SK-N-SH (cell line): ENCODE data around the gene GRAMD1B. TPM values are rescaled to one million over a fixed set of nuclear protein-coding genes. Genes with fewer than 3 reads are reported as not detected.

Source experiments
- CTCF ChIA-PET: fragments of 300-600, 350-600 bp; formaldehyde crosslinking; extraction: SDS; loops from one replicate; lab custom pipeline; 2021; lab: Yijun Ruan, JAX
- POLR2A ChIA-PET: fragments of 350-600 bp; sonication (Branson Sonifier 250); formaldehyde crosslinking; extraction: SDS; loops from one replicate; lab custom pipeline; 2020; ENCODE audit warnings: antibody characterized with exemption, inconsistent platforms; lab: Yijun Ruan, JAX
- DNase-seq: peaks from one replicate; pipeline ENCODE4 v3.0.0; 2012
- H2AFZ ChIP-seq: fragments of 200-600 bp; sonication (generic); 2 replicates; pipeline ENCODE4 v1.8.1; 2016; ENCODE audit warnings: antibody characterized with exemption, mild to moderate bottlenecking, low read depth
- H3F3A ChIP-seq: fragments of 200-600 bp; sonication (generic); replicated peaks from 2 replicates; pipeline ENCODE3; 2016; ENCODE audit warnings: antibody characterized with exemption, mild to moderate bottlenecking; ENCODE audit not compliant: insufficient read depth
- H3K27ac ChIP-seq, 2 experiments: fragments of 200-500 bp in 1 of 2; fragments of 200-600 bp in 1 of 2; sonication (Bioruptor generic) in 1 of 2; sonication (generic), shearing (Covaris generic) in 1 of 2; 2 replicates each; pipeline versions ENCODE4 v1.5.1 to v1.6.1; 2014 to 2016; ENCODE audit warnings: low read depth in 2 of 2, inconsistent platforms in 1 of 2, low read length in 1 of 2, mild to moderate bottlenecking in 1 of 2, mixed read lengths in 1 of 2
- H3K27me3 ChIP-seq: fragments of 200-600 bp; sonication (generic), shearing (Covaris generic); 2 replicates; pipeline ENCODE4 v1.6.1; 2016; ENCODE audit warnings: mixed run types; ENCODE audit not compliant: insufficient read depth
- H3K36me3 ChIP-seq, 2 experiments: fragments of 200-500 bp in 1 of 2; fragments of 200-600 bp in 1 of 2; sonication (Bioruptor generic) in 1 of 2; sonication (generic) in 1 of 2; replicated peaks in 1 of 2; 2 replicates each; pipeline versions ENCODE3 to v1.5.1; 2014 to 2016; ENCODE audit warnings: low read length in 1 of 2, mild to moderate bottlenecking in 1 of 2; ENCODE audit not compliant: insufficient read depth in 2 of 2, control insufficient read depth in 1 of 2
- H3K4me1 ChIP-seq, 2 experiments: fragments of 200-500 bp in 1 of 2; fragments of 200-600 bp in 1 of 2; sonication (Bioruptor generic) in 1 of 2; sonication (generic), shearing (Covaris generic) in 1 of 2; 2 replicates each; pipeline versions ENCODE4 v1.5.1 to v1.6.1; 2014 to 2016; ENCODE audit warnings: low read depth in 1 of 2, low read length in 1 of 2, mixed run types in 1 of 2; ENCODE audit not compliant: insufficient read depth in 2 of 2, control insufficient read depth in 1 of 2
- H3K4me2 ChIP-seq: fragments of 200-600 bp; sonication (generic), shearing (Covaris generic); 2 replicates; pipeline ENCODE4 v1.6.1; 2017; ENCODE audit warnings: mixed run types
- H3K4me3 ChIP-seq, 2 experiments: fragments of 200-500 bp in 1 of 2; fragments of 200-600 bp in 1 of 2; sonication (Bioruptor generic) in 1 of 2; sonication (generic), shearing (Covaris generic) in 1 of 2; 2 replicates each; pipeline versions ENCODE4 v1.5.1 to v1.8.1; 2014 to 2016; ENCODE audit warnings: low read depth in 2 of 2, inconsistent platforms in 1 of 2, low read length in 1 of 2, mild to moderate bottlenecking in 1 of 2, mixed read lengths in 1 of 2, moderate library complexity in 1 of 2
- H3K79me2 ChIP-seq: fragments of 200-600 bp; sonication (generic); 2 replicates; pipeline ENCODE4 v1.8.1; 2017; ENCODE audit warnings: mild to moderate bottlenecking; ENCODE audit not compliant: insufficient read depth
- H3K9ac ChIP-seq: fragments of 200-600 bp; sonication (generic); 2 replicates; pipeline ENCODE4 v1.6.1; 2017; ENCODE audit warnings: mixed run types
- H3K9me2 ChIP-seq: fragments of 200-600 bp; sonication (generic); 2 replicates; pipeline ENCODE4 v1.6.1; 2017; ENCODE audit warnings: mixed run types
- H3K9me3 ChIP-seq: fragments of 200-600 bp; sonication (generic); 2 replicates; pipeline ENCODE4 v1.6.1; 2017; ENCODE audit warnings: mixed run types, mild to moderate bottlenecking, moderate library complexity
- H4K20me1 ChIP-seq: fragments of 200-600 bp; sonication (generic); 2 replicates; pipeline ENCODE4 v1.6.1; 2017; ENCODE audit warnings: mild to moderate bottlenecking, mixed run types; ENCODE audit not compliant: insufficient read depth
- FOSL2 ChIP-seq: IDR thresholded peaks from 2 replicates; pipeline ENCODE4 v1.4.0; 2012; ENCODE audit warnings: low read depth, mild to moderate bottlenecking, moderate library complexity, borderline replicate concordance
- FOXM1 ChIP-seq: IDR thresholded peaks from 2 replicates; pipeline ENCODE4 v1.4.0; 2012; ENCODE audit warnings: low read depth, mild to moderate bottlenecking
- JUND ChIP-seq: IDR thresholded peaks from 2 replicates; pipeline ENCODE4 v1.4.0; 2012
- MEF2A ChIP-seq: IDR thresholded peaks from 2 replicates; pipeline ENCODE4 v1.4.0; 2012; ENCODE audit warnings: low read depth, borderline replicate concordance
- MXI1 ChIP-seq: IDR thresholded peaks from 2 replicates; pipeline ENCODE4 v1.6.1; 2012; ENCODE audit warnings: mild to moderate bottlenecking, low read depth, low read length, improper control_type of control experiment
- NFIC ChIP-seq: IDR thresholded peaks from 2 replicates; pipeline ENCODE4 v1.4.0; 2012; ENCODE audit warnings: borderline replicate concordance
- RAD21 ChIP-seq: IDR thresholded peaks from 2 replicates; pipeline ENCODE4 v1.6.1; 2012; ENCODE audit warnings: mild to moderate bottlenecking, low read length
- RCOR1 ChIP-seq: fragments of 150-350 bp; IDR thresholded peaks from 2 replicates; pipeline ENCODE4 v1.6.1; 2017; ENCODE audit warnings: antibody characterized with exemption, low read length
- RXRA ChIP-seq: IDR thresholded peaks from 2 replicates; pipeline ENCODE4 v1.4.0; 2012; ENCODE audit warnings: low read depth, mild to moderate bottlenecking, borderline replicate concordance
- SIN3A ChIP-seq: IDR thresholded peaks from 2 replicates; pipeline ENCODE4 v1.6.1; 2012; ENCODE audit warnings: low read depth, mild to moderate bottlenecking, low read length, moderate library complexity, borderline replicate concordance
- TAF1 ChIP-seq: IDR thresholded peaks from 2 replicates; pipeline ENCODE4 v1.6.1; 2012; ENCODE audit warnings: low read depth, mild to moderate bottlenecking, low read length, moderate library complexity, borderline replicate concordance
- TCF12 ChIP-seq: IDR thresholded peaks from 2 replicates; pipeline ENCODE4 v1.4.0; 2012
- TEAD4 ChIP-seq: IDR thresholded peaks from 2 replicates; pipeline ENCODE4 v1.4.0; 2012; ENCODE audit warnings: mild to moderate bottlenecking, borderline replicate concordance; ENCODE audit not compliant: insufficient read depth
- YY1 ChIP-seq: IDR thresholded peaks from 2 replicates; pipeline ENCODE4 v1.4.0; 2012; ENCODE audit warnings: low read depth, mild to moderate bottlenecking
- WGBS: methylation state at CpG from one replicate; pipeline ENCODE4 v1.1.6; 2017; ENCODE audit warnings: low lambda C conversion rate; 5-methylcytosine and 5-hydroxymethylcytosine counted together
- polyA plus RNA-seq, 3 experiments: library from polyadenylated mRNA; depleted of rRNA; stranded (reverse); fragments of >200 nt; gene quantifications; 2 replicates each; pipeline ENCODE4 v1.2.3, GENCODE V29; 2012
- TF ChIP-seq, protein P1 (sequence below): fragments of 150-350 bp; IDR thresholded peaks from 2 replicates; pipeline ENCODE4 v1.6.1; 2017; ENCODE audit warnings: antibody characterized with exemption, low read length, low read depth, borderline replicate concordance

Gene GRAMD1B
- polyA plus RNA-seq, 1 of the 3 experiments (the other 2 are of a cell fraction) = 14.5 TPM

DNA sequence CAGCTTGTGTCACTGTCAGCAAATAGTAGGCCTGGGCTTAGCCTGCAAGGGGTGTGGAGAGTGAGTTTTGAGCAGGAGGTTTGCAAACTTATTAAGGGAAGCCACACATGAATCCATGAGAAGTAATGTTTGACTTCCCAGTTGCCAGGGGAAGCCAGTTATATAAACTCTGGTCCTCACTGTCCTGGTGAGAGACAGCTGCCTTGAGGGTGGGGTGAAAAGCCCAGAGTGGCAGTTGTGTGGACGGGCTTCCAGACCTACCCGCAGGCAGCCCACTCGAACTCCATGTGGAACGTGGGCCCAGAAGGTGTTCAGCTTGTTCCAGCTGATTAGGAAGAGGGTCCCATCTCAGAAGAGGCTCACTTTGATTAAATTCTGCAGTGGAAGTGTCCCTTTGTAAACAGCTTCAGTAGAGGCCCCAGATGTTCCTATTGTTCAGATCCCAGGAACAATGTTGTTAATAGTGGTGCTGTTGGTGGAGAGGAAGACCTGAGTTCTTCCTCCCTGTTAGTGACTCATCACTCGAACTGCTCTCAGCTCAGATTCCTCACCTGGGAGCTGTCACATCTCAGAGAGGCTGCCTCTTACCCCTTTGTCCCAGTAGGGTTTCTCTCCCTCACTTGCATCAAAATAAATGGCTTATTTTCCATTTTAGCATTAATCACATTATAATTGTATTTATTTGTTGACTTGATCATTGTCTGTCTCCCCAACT, 63.4 kb downstream of the GRAMD1B start:
- no peak overlapping the region for H3K9ac ChIP-seq
- H3K79me2 ChIP-seq = peaks cover 5% of the 10 kb centered on the region; the same call in 1 of the 2 replicates
- 82% methylated on average over 4 of the region's 5 CpGs for WGBS
- CTCF ChIA-PET = interaction anchor here (1.1 to 1.8 kb wide), 2 partner anchors 15 to 83 kb away, joined by 4 read pairs; no protein-coding TSS in a partner anchor
- POLR2A ChIA-PET = no interaction called here
- H3K27ac ChIP-seq = no peak overlapping the region
- H3K9me2 ChIP-seq = no peaks in the 10 kb centered on the region
- no peaks in the 10 kb centered on the region for H4K20me1 ChIP-seq
- no peak overlapping the region for H3K4me2 ChIP-seq
- DNase-seq = no peak
- TF ChIP-seq FOSL2 (peak; percentile 11; the same call in 1 of the 2 replicates), JUND (no peak)
- TF ChIP-seq, protein P1, sequence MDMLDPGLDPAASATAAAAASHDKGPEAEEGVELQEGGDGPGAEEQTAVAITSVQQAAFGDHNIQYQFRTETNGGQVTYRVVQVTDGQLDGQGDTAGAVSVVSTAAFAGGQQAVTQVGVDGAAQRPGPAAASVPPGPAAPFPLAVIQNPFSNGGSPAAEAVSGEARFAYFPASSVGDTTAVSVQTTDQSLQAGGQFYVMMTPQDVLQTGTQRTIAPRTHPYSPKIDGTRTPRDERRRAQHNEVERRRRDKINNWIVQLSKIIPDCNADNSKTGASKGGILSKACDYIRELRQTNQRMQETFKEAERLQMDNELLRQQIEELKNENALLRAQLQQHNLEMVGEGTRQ = no peak
- no peaks in the 10 kb centered on the region for H3K36me3 ChIP-seq
- no peak overlapping the region for H3K4me3 ChIP-seq
- no peaks in the 10 kb centered on the region for H3K9me3 ChIP-seq
- H3F3A ChIP-seq = peaks cover 5% of the 10 kb centered on the region
- peaks cover 0 to 9% of the 10 kb centered on the region in 2 experiments; a peak in 1 of 4 replicates for H3K4me1 ChIP-seq
- no peak overlapping the region for H2AFZ ChIP-seq
- H3K27me3 ChIP-seq = no peaks in the 10 kb centered on the region

DNA sequence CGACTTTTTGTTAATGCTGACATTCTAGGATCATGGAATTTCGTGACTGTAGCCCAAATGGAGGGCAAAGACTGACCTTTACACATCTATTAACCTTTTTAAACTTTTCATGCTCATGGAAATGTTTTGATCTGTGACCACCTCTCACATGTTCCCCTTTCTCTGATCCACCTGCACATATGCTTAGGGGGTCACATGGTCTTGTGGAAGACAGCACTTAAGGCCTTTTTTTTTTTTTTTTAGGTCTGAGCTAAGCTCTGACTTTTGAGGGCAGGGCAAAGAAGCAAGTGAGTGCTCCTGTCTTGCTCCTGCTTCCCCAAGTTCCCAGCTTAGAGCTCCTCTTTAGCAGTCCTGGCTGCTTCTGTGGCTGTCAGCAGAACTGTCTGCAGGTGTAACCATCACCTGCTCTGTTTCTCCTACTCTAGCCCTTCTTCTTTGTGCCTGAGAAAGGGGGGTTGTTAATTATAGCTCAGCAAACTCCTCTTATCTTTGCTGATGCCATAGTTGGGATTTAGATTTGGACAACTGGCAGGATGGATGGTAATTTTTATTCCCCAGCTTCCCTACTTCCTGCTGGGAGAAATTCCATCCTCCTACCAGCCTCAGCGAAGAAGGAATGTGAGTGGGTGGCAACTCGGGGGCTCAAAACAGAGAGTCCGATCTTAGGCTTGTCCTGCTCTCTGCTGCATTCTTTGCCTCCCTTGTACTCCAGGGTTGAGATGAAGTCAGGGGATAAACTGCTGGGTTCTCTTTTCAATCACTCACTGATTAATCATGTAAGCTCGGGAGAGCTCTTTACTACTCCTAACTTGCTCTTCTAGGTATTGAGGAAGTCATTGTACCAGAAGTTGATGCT, 64.4 kb downstream of the GRAMD1B start:
- Histone ChIP-seq H3K9ac (no peak overlapping the region), H3K36me3 (no peaks in the 10 kb centered on the region), H3K4me3 (no peak overlapping the region; a peak in 1 of 4 replicates), H3K4me2 (peak overlapping the region; percentile 55; the same call in 1 of the 2 replicates), H3K9me3 (no peaks in the 10 kb centered on the region), H3K79me2 (peaks cover 5% of the 10 kb centered on the region; the same call in 1 of the 2 replicates), H3K27me3 (no peaks in the 10 kb centered on the region), H3K9me2 (no peaks in the 10 kb centered on the region), H3F3A (peaks cover 5% of the 10 kb centered on the region), H2AFZ (no peak overlapping the region), H3K4me1 (peaks cover 0 to 9% of the 10 kb centered on the region in 2 experiments; a peak in 1 of 4 replicates), H4K20me1 (no peaks in the 10 kb centered on the region), H3K27ac (no peak overlapping the region)
- no peak for DNase-seq
- CTCF ChIA-PET = interaction anchor here (1.1 to 1.8 kb wide), 3 partner anchors 16 to 86 kb away, joined by 4 to 5 read pairs (median 4); no protein-coding TSS in a partner anchor
- POLR2A ChIA-PET = no interaction called here
- WGBS = 51% methylated on average over 6 of the region's 6 CpGs
- TF ChIP-seq FOSL2 (no peak), JUND (no peak), MEF2A (no peak), RXRA (no peak), RAD21 (no peak), TAF1 (no peak), TCF12 (no peak), NFIC (no peak), MXI1 (no peak), YY1 (no peak), TEAD4 (no peak), SIN3A (no peak), RCOR1 (no peak), FOXM1 (no peak)
- TF ChIP-seq, protein P1 = no peak
